Activated CD4-positive, alpha-beta T cell treated with anti-CD3 and anti-CD28 coated beads for 4 hours (primary cell): ENCODE results near the gene IL22RA1.

Source experiments
- DNase-seq, 2 donors: peaks; one replicate each; pipeline ENCODE4 v3.0.0-alpha.2; 2020

Gene IL22RA1, protein sequence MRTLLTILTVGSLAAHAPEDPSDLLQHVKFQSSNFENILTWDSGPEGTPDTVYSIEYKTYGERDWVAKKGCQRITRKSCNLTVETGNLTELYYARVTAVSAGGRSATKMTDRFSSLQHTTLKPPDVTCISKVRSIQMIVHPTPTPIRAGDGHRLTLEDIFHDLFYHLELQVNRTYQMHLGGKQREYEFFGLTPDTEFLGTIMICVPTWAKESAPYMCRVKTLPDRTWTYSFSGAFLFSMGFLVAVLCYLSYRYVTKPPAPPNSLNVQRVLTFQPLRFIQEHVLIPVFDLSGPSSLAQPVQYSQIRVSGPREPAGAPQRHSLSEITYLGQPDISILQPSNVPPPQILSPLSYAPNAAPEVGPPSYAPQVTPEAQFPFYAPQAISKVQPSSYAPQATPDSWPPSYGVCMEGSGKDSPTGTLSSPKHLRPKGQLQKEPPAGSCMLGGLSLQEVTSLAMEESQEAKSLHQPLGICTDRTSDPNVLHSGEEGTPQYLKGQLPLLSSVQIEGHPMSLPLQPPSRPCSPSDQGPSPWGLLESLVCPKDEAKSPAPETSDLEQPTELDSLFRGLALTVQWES

DNA sequence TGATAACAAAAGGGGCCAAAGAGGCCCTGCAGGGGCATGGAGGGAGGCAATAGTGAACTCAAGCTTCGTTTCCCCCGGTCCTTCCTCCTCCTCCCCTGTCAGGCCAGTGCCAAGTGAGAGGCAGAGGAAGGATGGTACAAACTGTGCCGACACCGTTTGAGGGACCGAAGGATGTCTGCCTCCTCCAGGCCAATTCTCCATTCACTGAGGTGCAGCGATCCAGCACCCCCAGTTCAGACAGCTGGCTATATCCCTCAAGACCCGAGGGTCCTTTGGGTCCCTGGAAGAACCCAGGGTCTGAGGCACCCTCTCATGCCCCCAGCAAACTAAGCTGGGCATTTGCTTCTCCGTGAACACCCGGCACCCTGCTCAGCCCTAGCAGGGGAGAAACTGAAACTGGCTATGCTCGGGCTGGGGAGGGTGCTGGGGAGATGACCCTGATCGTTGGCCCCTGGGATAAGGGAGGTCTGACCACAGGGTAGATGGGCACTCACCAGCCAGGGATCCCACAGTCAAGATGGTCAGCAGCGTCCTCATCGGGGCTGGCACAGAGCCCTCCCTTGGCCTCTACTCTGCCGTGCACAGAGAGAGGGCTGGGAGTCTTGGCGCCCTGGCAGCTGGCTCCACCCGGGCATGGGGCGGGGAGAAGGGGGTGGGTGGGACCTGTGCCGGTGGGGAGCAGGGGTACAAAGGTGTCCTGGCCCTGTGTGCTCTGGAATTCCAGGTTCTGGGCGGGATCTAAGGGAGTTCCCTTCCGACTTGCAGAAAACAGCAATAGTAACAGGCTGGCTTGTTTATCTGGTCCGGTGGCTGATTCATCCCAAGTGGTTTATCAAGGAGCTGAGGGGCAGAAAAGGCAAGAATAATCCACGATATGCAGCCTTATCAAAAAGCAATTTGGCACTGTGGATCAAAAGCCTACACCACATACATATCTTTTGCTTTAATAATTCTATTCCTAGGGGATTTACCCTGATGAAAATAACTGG, at the start of gene IL22RA1:
IL22RA1 (minus strand) TSS at position 595 of the 989 bp plus-strand sequence; CDS start at position 537, 58 bp downstream.
- no peak for DNase-seq

DNA sequence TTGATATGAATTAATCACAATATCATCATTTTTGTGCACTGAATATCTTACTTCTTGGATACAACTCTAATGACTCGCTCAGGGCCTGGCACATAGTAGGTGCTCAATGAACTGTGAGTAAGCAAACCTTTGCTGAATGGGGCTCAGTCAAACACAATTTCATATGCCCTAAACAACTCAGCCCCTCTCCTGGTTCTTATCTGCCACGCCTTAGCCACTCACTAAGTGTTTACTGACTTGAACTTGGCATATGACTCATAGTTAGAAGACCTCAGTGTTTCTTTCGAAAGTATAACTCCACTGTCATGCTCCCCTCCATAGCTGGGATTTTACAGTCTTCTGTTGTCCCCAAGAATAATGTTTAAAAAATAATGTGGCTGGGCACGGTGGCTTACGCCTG, 48.9 kb upstream of the IL22RA1 start:
- DNase-seq: peak; percentile 20 to 23

DNA sequence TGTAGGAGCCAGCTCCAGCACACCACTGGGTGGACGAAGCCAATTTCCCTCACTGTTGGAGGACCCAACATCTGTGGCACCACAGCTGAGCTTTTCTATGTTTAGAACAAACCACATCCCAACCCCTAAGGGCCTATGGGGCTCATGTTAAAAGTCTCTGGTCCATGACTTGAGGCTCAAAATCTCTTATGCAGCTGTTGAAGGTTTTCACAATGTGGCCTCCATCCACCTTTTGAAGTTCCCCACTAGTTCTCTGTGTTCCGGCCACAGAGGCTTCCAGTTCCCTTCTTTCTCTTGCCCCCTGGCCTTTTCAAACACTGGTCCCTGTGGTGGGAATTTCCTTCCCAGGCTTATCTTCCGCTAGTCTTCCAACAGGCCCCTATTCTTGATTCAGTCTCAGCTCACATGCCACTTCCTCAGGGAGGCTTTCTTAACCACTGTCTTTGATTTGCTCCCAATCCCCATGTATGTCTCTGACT, 48.1 kb upstream of the IL22RA1 start:
- DNase-seq: no peak

DNA sequence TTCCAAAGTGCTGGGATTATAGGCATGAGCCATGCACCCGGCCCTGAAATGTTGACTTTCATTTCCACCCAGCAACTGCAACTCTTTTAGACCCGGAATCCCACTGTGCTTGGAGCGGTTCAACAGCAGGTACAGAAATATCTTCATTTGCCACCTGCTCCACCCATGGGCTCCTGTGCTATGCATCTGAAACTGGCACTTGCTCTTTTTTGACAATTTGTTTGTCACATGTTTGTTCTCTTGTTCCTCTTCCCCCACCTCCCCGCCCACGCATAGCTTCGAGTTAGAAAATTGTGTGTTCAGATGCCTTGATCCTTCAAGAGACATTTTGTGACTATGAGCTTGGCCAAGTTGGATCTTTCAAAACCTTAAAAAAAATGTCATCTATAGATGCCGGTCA, 46.6 kb upstream of the IL22RA1 start:
- peak; percentile 48 to 58 for DNase-seq

DNA sequence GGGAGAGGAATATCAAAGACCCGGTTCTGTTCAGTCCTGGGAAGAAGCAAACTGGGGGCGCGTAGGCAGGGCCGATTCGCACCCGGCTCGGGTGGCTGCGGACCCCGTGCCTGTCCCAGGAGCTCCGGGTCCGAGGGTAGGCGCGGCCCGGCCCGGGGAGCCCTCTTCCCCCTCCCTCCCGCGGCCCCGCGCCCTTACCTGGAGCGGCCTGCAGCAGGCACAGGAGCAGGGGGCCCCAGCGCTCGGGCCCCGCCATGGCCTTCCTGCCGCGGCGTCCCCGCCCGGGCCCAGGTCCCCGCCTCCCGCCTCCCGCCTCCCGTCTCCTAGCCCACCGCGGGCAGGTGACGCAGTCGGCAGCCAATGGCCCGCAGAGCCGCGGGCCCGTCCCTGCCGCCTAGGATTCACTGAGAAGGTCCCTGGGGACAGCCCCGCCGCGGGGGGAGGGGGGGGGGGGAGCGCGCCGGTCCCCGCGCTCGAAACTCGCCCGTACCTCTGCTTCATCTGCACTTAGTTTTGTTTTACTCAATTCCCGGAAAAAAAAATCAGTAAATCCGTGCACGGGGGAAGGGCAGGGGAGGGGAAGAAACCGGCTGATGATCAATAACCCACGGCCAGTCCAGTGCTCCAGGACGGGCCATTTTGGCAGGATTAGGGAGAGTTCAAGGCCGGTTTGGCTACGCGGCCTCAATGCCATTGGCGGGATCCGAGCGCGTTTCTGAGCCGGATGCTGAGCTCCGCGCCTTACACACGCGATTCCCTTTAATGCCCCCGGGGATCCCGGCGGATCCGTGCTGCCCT, 44.3 kb upstream of the IL22RA1 start, which contains the start of gene IFNLR1:
IFNLR1 (minus strand) TSS at position 297 of the 798 bp plus-strand sequence; CDS start at position 256, 41 bp downstream.
- peak; percentile 64 to 74 for DNase-seq

DNA sequence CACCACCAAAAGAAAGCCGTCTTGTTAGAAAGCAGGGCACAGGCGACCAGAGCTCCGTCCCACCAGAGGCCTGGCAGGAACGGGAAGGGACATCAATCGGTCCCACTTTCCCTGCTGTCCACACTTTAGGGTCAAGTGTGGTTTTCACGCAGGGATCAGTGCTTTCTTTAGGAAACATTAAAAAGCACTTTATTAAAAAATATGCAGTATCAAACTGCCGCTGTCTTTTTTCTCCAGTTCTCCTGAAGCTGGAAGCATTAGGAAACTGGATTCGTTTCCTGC, 43.7 kb upstream of the IL22RA1 start:
- DNase-seq: no peak

DNA sequence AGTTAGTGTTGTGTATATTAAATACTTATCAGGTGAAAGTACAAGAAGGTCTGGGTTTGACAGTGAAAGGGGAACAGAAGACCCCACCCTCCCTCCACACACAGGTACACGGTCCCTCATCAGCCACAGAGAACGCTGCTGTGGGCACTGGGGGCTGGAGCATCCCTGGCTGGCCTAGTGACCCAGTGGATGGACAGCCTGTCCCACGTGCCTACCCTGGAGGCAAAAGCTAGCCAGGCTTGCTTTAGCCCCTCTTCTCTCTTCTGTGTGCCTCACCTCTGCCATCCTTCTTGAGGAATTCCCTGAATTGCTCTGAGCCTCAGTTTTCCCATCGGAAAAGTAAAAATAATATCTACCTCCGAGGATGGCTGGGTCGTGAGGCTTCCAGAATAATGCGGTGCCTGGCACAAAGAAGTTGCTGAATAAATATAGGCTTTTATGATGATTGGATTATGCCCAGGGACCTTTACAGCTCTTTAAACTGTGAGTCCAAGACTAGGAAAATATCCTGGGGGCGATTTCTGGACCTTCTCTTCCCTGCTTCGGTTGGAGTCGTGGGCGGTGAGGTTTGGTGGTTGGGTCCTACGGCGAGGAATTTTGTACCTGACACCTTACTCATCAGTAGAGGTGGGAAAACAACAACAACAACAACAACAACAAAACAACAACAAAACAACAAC, 43.2 kb upstream of the IL22RA1 start:
- no peak for DNase-seq

DNA sequence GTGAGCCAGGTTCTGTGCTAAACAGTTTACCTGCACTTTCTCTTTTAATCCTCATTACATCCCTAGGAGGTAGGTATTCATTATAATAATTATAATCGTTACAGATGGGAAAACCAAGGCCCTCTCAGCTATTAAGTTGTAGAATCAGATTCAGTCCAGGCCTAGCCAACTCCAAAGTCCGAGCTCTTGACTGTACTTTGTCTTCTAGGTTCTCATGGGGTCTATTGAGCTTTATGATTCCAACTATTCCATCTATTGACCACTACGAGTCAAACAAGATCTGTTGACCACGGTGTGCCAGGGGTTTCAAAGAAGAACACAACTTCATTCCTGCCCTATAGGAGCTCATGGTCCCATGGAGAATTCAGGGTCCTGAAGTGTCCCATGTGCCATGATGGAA, 42.1 kb upstream of the IL22RA1 start:
- no peak for DNase-seq

DNA sequence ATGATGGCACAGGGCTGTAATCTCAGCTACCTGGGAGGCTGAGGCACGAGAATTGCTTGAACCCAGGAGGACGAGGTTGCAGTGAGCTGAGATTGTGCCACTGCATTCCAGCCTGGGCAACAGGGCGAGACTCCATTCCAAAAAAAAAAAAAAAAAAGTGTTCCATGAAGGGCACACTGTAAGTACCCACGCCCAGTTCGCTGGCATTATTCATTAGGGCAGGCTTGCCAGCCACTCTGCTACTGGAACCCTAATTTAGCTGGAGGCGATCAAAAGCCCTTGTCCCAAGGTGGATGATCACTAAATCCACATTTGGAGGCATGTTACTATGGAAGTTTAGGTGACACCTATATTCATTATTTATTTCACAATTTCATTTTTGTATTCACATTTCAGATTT, 39.1 kb upstream of the IL22RA1 start:
- DNase-seq: no peak

DNA sequence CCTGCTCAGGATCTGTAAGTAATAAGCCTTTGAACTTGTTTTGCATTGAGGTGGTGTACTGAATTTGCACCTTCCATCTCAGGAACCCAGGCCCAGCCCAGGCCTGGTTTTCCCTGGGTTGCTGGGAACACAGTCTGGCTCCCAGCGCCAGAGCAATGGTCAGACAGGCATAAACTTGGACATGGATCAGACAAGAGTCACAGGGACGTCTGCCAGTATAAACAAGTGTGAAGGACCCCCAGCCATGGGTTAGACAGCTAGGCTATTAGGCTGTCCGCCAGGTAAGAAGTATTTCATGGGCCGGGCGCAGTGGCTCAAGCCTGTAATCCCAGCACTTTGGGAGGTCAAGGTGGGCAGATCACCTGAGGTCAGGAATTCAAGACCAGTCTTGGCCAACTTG, 38.7 kb upstream of the IL22RA1 start:
- DNase-seq: no peak

DNA sequence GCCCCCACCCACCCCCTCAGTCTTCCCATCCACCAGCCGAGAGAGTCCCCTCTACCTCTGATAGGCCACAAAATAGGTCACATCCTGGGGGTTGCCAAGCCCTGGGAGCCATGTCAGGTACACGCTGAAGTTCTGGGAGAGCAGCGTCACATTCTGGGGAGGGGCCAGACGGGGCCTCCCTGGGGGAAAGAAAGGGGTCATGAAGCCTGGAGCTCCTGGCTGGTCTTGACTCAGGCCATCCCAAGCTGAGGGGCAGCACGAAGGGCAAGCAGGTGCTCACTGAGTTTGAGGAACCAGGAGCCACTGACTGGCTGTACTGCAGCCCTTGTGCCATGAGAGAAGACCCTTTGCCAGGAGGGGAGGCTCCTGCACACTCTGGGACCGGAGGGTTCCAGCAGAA, 37.7 kb upstream of the IL22RA1 start:
- DNase-seq: no peak

DNA sequence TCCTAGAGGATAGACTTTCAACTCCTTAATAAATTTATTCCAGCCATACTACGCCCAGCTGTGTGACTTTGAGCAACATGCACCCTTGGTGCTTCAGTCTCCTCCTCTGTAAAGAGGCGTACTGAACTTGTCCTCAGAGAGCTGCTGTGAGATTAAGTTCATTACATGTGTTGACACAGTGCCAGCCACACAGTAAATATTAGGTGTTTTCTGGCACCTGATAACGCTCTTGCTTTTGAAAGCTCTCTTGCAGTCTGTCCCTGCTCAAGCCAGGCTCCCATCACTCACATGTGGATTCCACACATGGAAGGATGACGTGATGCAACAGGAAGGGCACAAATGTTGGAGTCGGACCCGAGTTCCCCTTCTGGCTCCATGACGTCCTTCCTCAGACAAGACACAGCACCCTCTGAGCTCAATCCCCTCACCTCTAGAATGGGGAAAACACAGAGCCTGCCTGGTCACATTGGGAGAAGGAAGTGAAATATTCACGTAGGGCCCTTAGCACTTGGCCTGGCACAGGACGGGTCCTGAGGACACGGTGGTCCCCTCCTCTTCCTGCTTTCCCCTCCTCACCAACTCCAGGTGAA, 36.4 kb upstream of the IL22RA1 start:
- no peak for DNase-seq

DNA sequence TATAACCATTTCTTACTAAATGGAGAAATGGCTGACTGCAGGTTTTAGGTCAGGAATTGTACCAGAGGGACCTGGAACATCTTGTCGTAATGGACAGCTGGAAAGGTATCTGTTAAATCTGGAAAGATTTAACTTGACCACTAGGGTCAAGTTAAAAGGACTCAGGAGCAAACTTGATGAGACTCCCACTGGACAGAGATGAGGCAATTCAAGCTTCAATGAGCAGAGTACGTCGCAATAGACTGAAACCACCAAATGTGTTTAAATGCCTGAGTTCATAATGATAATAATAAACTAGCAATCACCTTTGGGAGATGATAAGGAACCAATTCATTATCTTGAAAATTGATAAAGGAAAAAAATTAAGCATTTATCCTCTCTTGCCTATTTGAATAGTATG, 35.5 kb upstream of the IL22RA1 start:
- no peak for DNase-seq

DNA sequence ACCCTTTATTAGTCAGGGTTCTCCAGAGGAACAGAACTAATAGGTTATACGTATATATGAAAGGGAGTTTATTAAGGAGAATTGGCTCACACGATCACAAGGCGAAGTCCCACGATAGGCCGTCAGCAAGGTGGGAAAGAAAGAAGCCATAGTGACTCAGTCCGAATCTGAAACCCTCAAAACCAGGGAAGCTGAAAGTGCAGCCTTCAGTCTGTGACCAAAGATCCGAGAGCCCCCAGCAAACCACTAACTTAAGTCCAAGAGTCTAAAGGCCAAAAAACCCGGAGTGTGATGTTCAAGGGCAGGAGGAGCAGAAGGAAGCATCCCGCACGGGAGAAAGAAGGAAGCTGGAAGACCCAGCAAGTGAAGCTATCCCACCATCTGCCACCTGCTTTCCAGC, 34.2 kb upstream of the IL22RA1 start:
- no peak for DNase-seq

DNA sequence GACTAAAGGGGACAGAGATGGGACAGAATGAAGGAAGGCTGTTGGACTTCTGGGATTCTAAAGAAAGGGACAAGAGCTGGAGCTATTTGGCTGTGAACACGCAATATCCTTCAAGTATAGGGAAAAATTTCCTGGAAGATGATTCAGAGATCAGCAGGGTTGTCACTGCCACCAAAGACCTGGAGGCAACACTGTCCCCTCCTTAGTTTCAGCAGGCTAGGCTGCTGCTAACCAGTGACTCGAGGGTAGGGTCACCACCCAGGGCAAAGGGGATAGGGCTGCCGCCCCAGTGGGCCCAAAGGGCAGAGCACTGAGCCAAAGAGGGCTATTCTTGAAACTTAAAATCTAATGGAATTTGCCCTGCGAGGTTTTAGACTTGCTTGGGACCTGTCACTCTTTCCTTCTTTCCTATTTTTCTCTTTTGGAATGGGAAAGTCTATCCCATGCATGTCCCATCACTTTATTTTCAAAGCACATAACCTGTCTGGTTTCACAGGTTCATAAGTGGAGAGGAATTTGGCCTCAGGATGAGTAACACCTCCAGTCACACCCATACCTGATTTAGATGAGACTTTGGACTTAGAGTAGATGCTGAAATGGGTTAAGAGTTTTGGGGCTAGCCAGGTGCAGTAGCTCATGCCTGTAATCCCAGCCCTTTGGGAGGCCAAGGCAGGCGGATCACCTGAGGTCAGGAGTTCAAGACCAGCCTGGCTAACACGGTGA, 32.3 kb upstream of the IL22RA1 start:
- DNase-seq: no peak

DNA sequence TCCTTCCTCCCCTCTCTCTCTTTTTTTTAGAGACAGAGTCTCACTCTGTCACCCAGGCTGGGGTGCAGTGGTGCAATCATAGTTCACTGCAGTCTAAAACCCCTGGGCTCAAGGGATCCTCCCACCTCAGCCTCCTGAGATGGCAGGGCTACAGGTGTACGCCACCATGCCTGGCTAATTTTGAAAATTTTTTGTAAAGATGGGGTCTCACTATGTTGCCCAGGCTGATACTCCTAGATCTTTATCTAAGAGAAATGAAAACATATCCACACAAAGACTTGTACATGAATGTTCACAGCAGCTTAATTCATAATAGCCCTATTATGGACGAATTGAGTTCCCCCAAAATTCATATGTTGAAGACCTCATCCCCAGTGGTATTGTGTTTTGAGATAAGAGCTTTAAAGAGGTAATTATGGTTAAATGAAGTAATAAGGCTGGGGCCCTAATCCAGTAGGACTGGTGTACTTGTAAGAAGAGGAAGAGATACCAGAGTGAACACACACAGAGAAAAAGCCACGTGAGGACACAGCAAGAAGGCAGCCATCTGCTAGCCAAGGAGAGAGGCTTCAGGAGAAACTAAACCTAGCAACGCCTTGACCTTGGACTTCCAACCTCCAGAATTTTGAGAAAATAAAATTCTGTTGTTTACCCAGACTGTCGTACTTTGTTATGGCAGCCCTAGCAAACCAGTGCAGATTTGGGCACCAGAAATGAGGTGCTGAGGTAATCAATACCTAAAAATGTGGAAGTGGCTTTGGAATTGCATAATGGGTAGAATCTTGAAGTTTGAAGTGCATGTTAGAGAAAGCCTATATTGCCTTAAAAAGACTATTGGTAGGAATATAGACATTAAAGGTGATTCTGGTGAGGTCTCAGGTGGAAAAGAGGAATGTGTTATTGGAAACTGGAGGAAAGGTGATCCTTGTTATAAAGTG, 31.0 kb upstream of the IL22RA1 start:
- no peak for DNase-seq

DNA sequence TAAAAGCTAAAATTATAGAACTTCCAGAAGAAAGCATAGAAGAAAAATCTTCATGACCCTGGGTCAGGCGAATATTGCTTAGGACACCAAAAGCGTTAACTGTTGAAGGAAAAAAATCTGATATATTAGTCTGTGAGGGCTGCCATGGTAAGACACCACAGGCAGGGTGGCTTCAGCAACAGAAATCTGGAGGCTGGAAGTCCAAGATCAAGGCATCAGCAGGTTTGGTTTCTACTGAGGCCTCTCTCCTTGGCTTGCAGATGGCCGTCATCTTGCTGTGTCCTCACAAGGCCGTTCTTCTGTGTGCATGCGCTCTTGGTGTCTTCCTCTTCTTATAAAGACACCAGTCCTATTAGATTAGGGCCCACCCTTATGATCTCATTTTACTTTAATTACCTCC, 29.7 kb upstream of the IL22RA1 start:
- DNase-seq: no peak

DNA sequence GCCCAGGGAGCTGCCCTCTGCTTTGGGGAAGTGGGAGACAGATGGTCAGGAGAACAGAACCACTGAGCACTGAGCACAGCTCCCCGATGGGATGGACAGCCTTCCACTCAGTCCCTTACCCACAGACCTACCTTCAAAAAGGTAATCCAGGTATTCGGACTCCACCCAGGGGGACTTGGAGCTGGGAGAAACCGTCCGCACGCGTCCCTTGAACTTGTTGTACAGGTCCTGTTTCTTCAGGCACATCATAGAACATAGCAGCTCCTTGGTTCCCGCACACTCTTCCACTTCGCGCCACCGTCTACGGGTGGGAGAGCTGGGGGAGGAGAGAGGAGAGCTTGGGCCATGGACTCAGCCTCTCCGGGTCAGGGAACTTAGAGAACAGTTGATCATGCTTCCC, 26.3 kb upstream of the IL22RA1 start:
- no peak for DNase-seq

DNA sequence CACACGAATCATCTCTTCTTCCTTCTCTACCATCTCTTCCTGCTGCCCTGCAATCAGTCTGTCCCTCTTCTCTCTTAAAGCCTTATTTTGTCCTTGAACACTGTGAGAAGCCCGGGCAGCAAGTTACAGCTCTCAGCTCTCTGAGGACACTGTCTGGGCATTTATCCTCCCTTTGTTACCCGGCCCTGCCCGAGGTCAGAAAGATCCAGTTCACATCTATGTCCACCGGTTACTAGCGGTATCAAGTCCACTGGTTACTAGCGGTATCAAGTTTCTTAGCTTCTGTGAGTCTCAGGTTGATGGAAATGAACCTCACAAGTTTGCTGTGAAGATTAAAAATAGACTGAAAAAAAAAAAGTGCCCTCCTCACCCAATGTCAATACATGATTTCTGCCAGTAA, 25.3 kb upstream of the IL22RA1 start:
- DNase-seq: no peak

DNA sequence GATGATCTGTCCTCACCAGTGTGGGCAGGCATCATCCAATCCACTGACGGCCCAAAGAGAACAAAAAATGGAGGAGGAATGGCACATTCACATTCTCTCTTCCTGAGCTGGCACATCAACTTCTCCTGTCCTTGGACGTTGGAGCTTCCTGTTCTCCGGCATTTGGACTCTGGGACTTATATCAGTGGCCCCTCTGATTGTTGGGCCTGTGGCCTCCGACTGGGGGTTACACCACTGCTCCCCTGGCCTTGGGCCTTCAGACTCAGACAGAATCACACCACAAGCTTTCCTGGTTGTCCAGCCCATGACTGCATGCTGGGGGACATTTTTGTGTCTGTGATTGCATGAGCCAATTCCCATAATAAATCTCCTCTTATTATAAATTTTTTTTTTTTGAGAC, 24.1 kb upstream of the IL22RA1 start:
- no peak for DNase-seq
